OCI-LY1 (cell line): ENCODE results near the gene CHAT.

Experiments
- CTCF ChIP-seq: fragments of 200-600 bp; sonication (generic), shearing (Covaris generic); IDR thresholded peaks from 2 replicates; pipeline ENCODE4 v1.5.1; 2017; ENCODE audit warnings: mild to moderate bottlenecking, antibody characterized with exemption, low read length, moderate library complexity, mixed read lengths
- EZH2 ChIP-seq: fragments of 200-600 bp; sonication (generic), shearing (Covaris generic); IDR thresholded peaks from 2 replicates; pipeline ENCODE4 v1.8.0; 2017; ENCODE audit warnings: borderline replicate concordance, mixed run types, mild to moderate bottlenecking, antibody characterized with exemption, low read length, moderate library complexity, mixed read lengths

- no peak for TF ChIP-seq CTCF
- TF ChIP-seq EZH2 = no peak
These were observed 3.8 kb upstream of the CHAT start, which contains the start of gene SLC18A3 for GRCh38 chr10:49610114-49610457.
